ENCODE measurements around the gene CCR6.
"Not testable (repeated sequence)": the region's sequence is repeated elsewhere in the genome, so short reads cannot be mapped to it uniquely, and the experiment has no call there.

DNA sequence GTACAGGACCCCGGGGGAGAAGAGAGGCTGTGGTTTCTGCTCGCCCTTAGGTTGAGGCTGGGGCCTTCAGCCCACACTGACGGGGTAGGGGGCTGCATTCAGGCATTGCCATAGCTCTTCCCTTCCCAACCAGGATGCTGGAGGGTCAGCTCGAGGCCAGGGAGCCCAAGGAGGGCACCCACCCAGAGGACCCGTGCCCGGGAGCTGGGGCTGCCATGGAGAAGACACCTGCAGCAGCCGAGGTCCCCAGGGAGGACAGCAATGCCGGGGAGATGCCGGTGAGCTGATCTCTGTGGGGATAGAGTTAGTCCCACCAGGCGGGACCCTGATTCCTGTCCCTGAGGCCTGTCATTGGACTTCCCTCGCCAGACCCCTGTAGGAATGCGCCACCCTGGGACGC is 49.1 kb downstream of the CCR6 start:
- TF ChIP-seq, protein P1, sequence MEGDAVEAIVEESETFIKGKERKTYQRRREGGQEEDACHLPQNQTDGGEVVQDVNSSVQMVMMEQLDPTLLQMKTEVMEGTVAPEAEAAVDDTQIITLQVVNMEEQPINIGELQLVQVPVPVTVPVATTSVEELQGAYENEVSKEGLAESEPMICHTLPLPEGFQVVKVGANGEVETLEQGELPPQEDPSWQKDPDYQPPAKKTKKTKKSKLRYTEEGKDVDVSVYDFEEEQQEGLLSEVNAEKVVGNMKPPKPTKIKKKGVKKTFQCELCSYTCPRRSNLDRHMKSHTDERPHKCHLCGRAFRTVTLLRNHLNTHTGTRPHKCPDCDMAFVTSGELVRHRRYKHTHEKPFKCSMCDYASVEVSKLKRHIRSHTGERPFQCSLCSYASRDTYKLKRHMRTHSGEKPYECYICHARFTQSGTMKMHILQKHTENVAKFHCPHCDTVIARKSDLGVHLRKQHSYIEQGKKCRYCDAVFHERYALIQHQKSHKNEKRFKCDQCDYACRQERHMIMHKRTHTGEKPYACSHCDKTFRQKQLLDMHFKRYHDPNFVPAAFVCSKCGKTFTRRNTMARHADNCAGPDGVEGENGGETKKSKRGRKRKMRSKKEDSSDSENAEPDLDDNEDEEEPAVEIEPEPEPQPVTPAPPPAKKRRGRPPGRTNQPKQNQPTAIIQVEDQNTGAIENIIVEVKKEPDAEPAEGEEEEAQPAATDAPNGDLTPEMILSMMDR (IDR thresholded peaks at IDR 0.05 in 4 of 5, conservative IDR thresholded peaks at IDR 0.05 in 1 of 5), result not testable (repeated sequence)
- not testable (repeated sequence) for TF ChIP-seq POLR2A (IDR thresholded peaks at IDR 0.05)

All from gastrocnemius medialis (tissue), 4 donors.